IMR-90 (cell line): ENCODE measurements around the gene CEP55. TPM values are rescaled to one million over a fixed set of nuclear protein-coding genes. Genes with fewer than 3 reads are reported as not detected.

ENCODE experiments used
- ATAC-seq: fragments of 200-7000 bp; cut with Tn5 transposase; 2 replicates; pipeline ENCODE4 v1.9.1; 2020; ENCODE audit warnings: low read depth, mild to moderate bottlenecking, moderate library complexity
- BruUV-seq: library from RNA; stranded (reverse); fragments of 400-500 nt; replicated peaks from 2 replicates; lab custom pipeline; 2021; lab: Mats Ljungman, UMichigan
- CTCF ChIA-PET: fragments of 300-600 bp; formaldehyde crosslinking; extraction: SDS; loops from one replicate; lab custom pipeline; 2021; ENCODE audit warnings: antibody characterized with exemption; lab: Yijun Ruan, JAX
- POLR2A ChIA-PET: fragments of 300-600 bp; sonication (Branson Sonifier 250); formaldehyde crosslinking; loops from one replicate; lab custom pipeline; 2022; ENCODE audit warnings: antibody characterized with exemption; ENCODE audit not compliant: unreplicated experiment; lab: Charles Lee
- DNase-seq: peaks from one replicate; pipeline ENCODE4 v3.0.0; 2013
- H2AFZ ChIP-seq: replicated peaks from 2 replicates; pipeline ENCODE3; 2013; ENCODE audit warnings: low read length, mild to moderate bottlenecking; ENCODE audit not compliant: poor library complexity
- H2AK5ac ChIP-seq: 2 replicates; pipeline ENCODE4 v1.6.1; 2013; ENCODE audit warnings: low read depth, low read length, inconsistent platforms
- H2AK9ac ChIP-seq: replicated peaks from 2 replicates; pipeline ENCODE3; 2013; ENCODE audit warnings: mild to moderate bottlenecking, low read depth, low read length, moderate library complexity; ENCODE audit not compliant: poor library complexity
- H2BK120ac ChIP-seq: 2 replicates; pipeline ENCODE4 v1.6.1; 2013; ENCODE audit warnings: low read depth, low read length, inconsistent platforms
- H2BK15ac ChIP-seq: 3 replicates; pipeline ENCODE4 v1.6.1; 2013; ENCODE audit warnings: low read depth, low read length, inconsistent platforms
- H2BK20ac ChIP-seq: 2 replicates; pipeline ENCODE4 v1.6.1; 2013; ENCODE audit warnings: low read depth, mild to moderate bottlenecking, inconsistent platforms, low read length, moderate library complexity
- H2BK5ac ChIP-seq: 2 replicates; pipeline ENCODE4 v1.6.1; 2013; ENCODE audit warnings: mild to moderate bottlenecking, low read depth, low read length, inconsistent platforms; ENCODE audit not compliant: poor library complexity, severe bottlenecking
- H3K14ac ChIP-seq: replicated peaks from 2 replicates; pipeline ENCODE4 v1.6.1; 2013; ENCODE audit warnings: low read depth, low read length, inconsistent platforms
- H3K18ac ChIP-seq: 2 replicates; pipeline ENCODE4 v1.6.1; 2013; ENCODE audit warnings: low read depth, low read length, control low read depth
- H3K23ac ChIP-seq: 2 replicates; pipeline ENCODE4 v1.6.1; 2013; ENCODE audit warnings: low read depth, low read length, inconsistent platforms
- H3K27ac ChIP-seq: 2 replicates; pipeline ENCODE4 v1.5.1; 2013; ENCODE audit warnings: mild to moderate bottlenecking, control low read depth, low read length; ENCODE audit not compliant: insufficient read depth
- H3K27me3 ChIP-seq: 2 replicates; pipeline ENCODE4 v1.6.1; 2013; ENCODE audit warnings: low read length; ENCODE audit not compliant: control insufficient read depth, insufficient read depth
- H3K36me3 ChIP-seq: 2 replicates; pipeline ENCODE4 v1.6.1; 2013; ENCODE audit warnings: low read length, mixed read lengths; ENCODE audit not compliant: control insufficient read depth, insufficient read depth
- H3K4ac ChIP-seq: 2 replicates; pipeline ENCODE4 v1.6.1; 2013; ENCODE audit warnings: low read depth, low read length, inconsistent platforms
- H3K4me1 ChIP-seq: 2 replicates; pipeline ENCODE4 v1.6.1; 2013; ENCODE audit warnings: low read length, mixed read lengths; ENCODE audit not compliant: control insufficient read depth, insufficient read depth
- H3K4me2 ChIP-seq: 2 replicates; pipeline ENCODE4 v1.6.1; 2013; ENCODE audit warnings: low read depth, mild to moderate bottlenecking, control low read depth, low read length, moderate library complexity
- H3K4me3 ChIP-seq: 2 replicates; pipeline ENCODE4 v1.5.1; 2013; ENCODE audit warnings: low read depth, mild to moderate bottlenecking, control low read depth, low read length, moderate library complexity; ENCODE audit not compliant: insufficient read depth
- H3K56ac ChIP-seq: 2 replicates; pipeline ENCODE4 v1.6.1; 2013; ENCODE audit warnings: low read length, inconsistent platforms; ENCODE audit not compliant: insufficient read depth; ENCODE audit errors: extremely low read depth
- H3K79me1 ChIP-seq, 2 experiments: 2 replicates each; pipeline ENCODE4 v1.6.1; 2013; ENCODE audit warnings: low read length in 2 of 2, inconsistent platforms in 1 of 2, low read depth in 1 of 2
- H3K9ac ChIP-seq: 2 replicates; pipeline ENCODE4 v1.6.1; 2013; ENCODE audit warnings: low read depth, low read length, control low read depth
- H3K9me1 ChIP-seq: 2 replicates; pipeline ENCODE4 v1.6.1; 2013; ENCODE audit warnings: low read length, inconsistent platforms; ENCODE audit not compliant: insufficient read depth
- H3K9me3 ChIP-seq: 2 replicates; pipeline ENCODE4 v1.6.1; 2013; ENCODE audit warnings: low read length; ENCODE audit not compliant: control insufficient read depth, insufficient read depth
- H4K20me1 ChIP-seq: 2 replicates; pipeline ENCODE4 v1.6.1; 2013; ENCODE audit warnings: low read length, inconsistent platforms; ENCODE audit not compliant: insufficient read depth
- H4K5ac ChIP-seq: 2 replicates; pipeline ENCODE4 v1.6.1; 2013; ENCODE audit warnings: mild to moderate bottlenecking, low read depth, low read length, control low read depth
- H4K8ac ChIP-seq, 2 experiments: 2 replicates each; pipeline ENCODE4 v1.6.1; 2013; ENCODE audit warnings: low read depth in 2 of 2, low read length in 2 of 2, control low read depth in 1 of 2, inconsistent platforms in 1 of 2
- H4K91ac ChIP-seq: 2 replicates; pipeline ENCODE4 v1.6.1; 2013; ENCODE audit warnings: low read depth, low read length, inconsistent platforms; ENCODE audit not compliant: insufficient read depth
- BHLHE40 ChIP-seq: fragments of 150-350 bp; IDR thresholded peaks from 2 replicates; pipeline ENCODE4 v1.6.1; 2016; ENCODE audit warnings: mild to moderate bottlenecking, low read depth, low read length
- CEBPB ChIP-seq: IDR thresholded peaks from 2 replicates; pipeline ENCODE4 v1.6.1; 2012; ENCODE audit warnings: low read depth, low read length, improper control_type of control experiment
- CHD1 ChIP-seq: IDR thresholded peaks from 2 replicates; pipeline ENCODE4 v1.6.1; 2012; ENCODE audit warnings: low read depth, low read length, improper control_type of control experiment
- CTCF ChIP-seq: conservative IDR thresholded peaks from 2 replicates; pipeline ENCODE4 v1.5.1; 2012; ENCODE audit warnings: mild to moderate bottlenecking, low read depth, low read length, improper control_type of control experiment
- ELK1 ChIP-seq: fragments of 150-350 bp; IDR thresholded peaks from 2 replicates; pipeline ENCODE4 v1.6.1; 2016; ENCODE audit warnings: low read depth, mild to moderate bottlenecking, low read length, moderate library complexity, borderline replicate concordance
- FOS ChIP-seq: fragments of 150-350 bp; IDR thresholded peaks from 2 replicates; pipeline ENCODE4 v1.6.1; 2016; ENCODE audit warnings: low read depth, low read length
- MAFK ChIP-seq: IDR thresholded peaks from 2 replicates; pipeline ENCODE4 v1.6.1; 2012; ENCODE audit warnings: low read depth, low read length, improper control_type of control experiment
- MAZ ChIP-seq: IDR thresholded peaks from 2 replicates; pipeline ENCODE4 v1.6.1; 2012; ENCODE audit warnings: low read depth, mild to moderate bottlenecking, low read length, improper control_type of control experiment, moderate library complexity, borderline replicate concordance
- MXI1 ChIP-seq: IDR thresholded peaks from 2 replicates; pipeline ENCODE4 v1.6.1; 2012; ENCODE audit warnings: low read depth, mild to moderate bottlenecking, low read length, moderate library complexity, borderline replicate concordance
- RAD21 ChIP-seq: IDR thresholded peaks from 2 replicates; pipeline ENCODE4 v1.6.1; 2012; ENCODE audit warnings: low read length, improper control_type of control experiment
- RCOR1 ChIP-seq: IDR thresholded peaks from 2 replicates; pipeline ENCODE4 v1.6.1; 2012; ENCODE audit warnings: mild to moderate bottlenecking, low read length, improper control_type of control experiment; ENCODE audit not compliant: insufficient replicate concordance
- RFX5 ChIP-seq: IDR thresholded peaks from 2 replicates; pipeline ENCODE4 v1.8.0; 2012; ENCODE audit warnings: low read depth, mild to moderate bottlenecking, low read length, moderate library complexity
- SMC3 ChIP-seq: fragments of 150-350 bp; IDR thresholded peaks from 2 replicates; pipeline ENCODE4 v1.6.1; 2016; ENCODE audit warnings: low read depth, mild to moderate bottlenecking, antibody characterized with exemption, low read length, moderate library complexity
- USF2 ChIP-seq: fragments of 150-350 bp; IDR thresholded peaks from 2 replicates; pipeline ENCODE4 v1.6.1; 2017; ENCODE audit warnings: mild to moderate bottlenecking, antibody characterized with exemption, low read length, low read depth
- WGBS, 2 experiments: methylation state at CpG; one replicate each; pipeline versions ENCODE4 v1.1.5 to v1.1.7; 2013; ENCODE audit warnings: missing lambda C conversion rate in 2 of 2; ENCODE audit not compliant: insufficient read length in 1 of 2; ENCODE audit errors: extremely low coverage in 2 of 2; 5-methylcytosine and 5-hydroxymethylcytosine counted together
- dilution Hi-C: fragments of 300-500 bp; cut with HindIII; formaldehyde crosslinking; loops from one replicate; pipeline ENCODE4 v1.14.3; 2018; ENCODE audit warnings: low sequenced_read_pairs; ENCODE audit not compliant: unreplicated experiment
- in situ Hi-C: fragments of 300-500 bp; cut with MboI; formaldehyde crosslinking; loops from 3 replicates; pipeline ENCODE4 v1.14.3; 2019; ENCODE audit warnings: low sequenced_read_pairs, inconsistent platforms, mixed read lengths
- intact Hi-C: fragments of 100-400 bp; cut with micrococcal nuclease; formaldehyde crosslinking; loops from 2 replicates; pipeline ENCODE4 v1.10.0; 2022
- polyA plus RNA-seq, 3 experiments: library from polyadenylated mRNA; depleted of rRNA; stranded (reverse); fragments of >200 nt; gene quantifications; 2 replicates each; pipeline ENCODE4 v1.2.3, GENCODE V29; 2012; ENCODE audit warnings: low replicate concordance in 1 of 3
- total RNA-seq: library from RNA; depleted of rRNA; stranded (reverse); fragments of >200 nt; gene quantifications from 2 replicates; pipeline ENCODE4 v1.2.3, GENCODE V29; 2012

Gene CEP55
- total and polyA plus RNA-seq, 2 of the 4 experiments (the other 2 are of a cell fraction): 15.7 to 23.5 TPM

- Histone ChIP-seq H2AFZ (no peak overlapping the region), H3K4ac (no peak overlapping the region), H3K23ac (no peak overlapping the region), H4K8ac (no peak overlapping the region), H3K79me1 (peaks cover 0 to 8% of the 10 kb centered on the region in 2 experiments; a peak in 2 of 4 replicates), H2BK5ac (no peak overlapping the region), H3K14ac (no peak overlapping the region), H3K27ac (no peak overlapping the region), H2BK120ac (no peak overlapping the region), H3K4me2 (no peak overlapping the region), H4K20me1 (no peaks in the 10 kb centered on the region), H3K4me3 (no peak overlapping the region), H2AK9ac (no peak overlapping the region), H4K5ac (no peak overlapping the region), H3K27me3 (no peaks in the 10 kb centered on the region), H3K36me3 (peaks cover 7% of the 10 kb centered on the region; the same call in 1 of the 2 replicates), H3K18ac (no peak overlapping the region), H2AK5ac (no peak overlapping the region), H2BK20ac (no peak overlapping the region), H3K9me3 (no peaks in the 10 kb centered on the region), H3K9me1 (peaks cover 3% of the 10 kb centered on the region; the same call in 1 of the 2 replicates), H3K9ac (no peak overlapping the region), H3K4me1 (peaks cover 5% of the 10 kb centered on the region), H2BK15ac (no peak overlapping the region), H4K91ac (no peak overlapping the region), H3K56ac (no peak overlapping the region)
- ATAC-seq (no peak), DNase-seq (no peak)
- no TSS peak for BruUV-seq
- in situ Hi-C loops (loop anchor here (10.0 to 25.0 kb wide), 2 partner anchors 434 to 631 kb away; no protein-coding TSS in a partner anchor), dilution Hi-C loops (no loop called here), intact Hi-C loops (no loop called here)
- WGBS, 2 experiments: 100% methylated on average over 2 of the region's 4 CpGs; no CpG with 5 or more reads in 1 of the 2 experiments
- CTCF ChIA-PET: no interaction called here
- POLR2A ChIA-PET: no interaction called here
- TF ChIP-seq RAD21 (no peak), ELK1 (no peak), CEBPB (no peak), BHLHE40 (no peak), FOS (no peak), RFX5 (no peak), USF2 (no peak), SMC3 (no peak), MAFK (no peak), RCOR1 (no peak), MAZ (no peak), MXI1 (no peak), CHD1 (no peak), CTCF (no peak)
Measured at GRCh38 chr10:93518531-93518930, 22.1 kb downstream of the CEP55 start.
